Endothelial cell of umbilical vein (primary cell): Measurements from ENCODE around the gene PFN3.

Source experiments
- CTCF ChIP-seq, 2 donors: IDR thresholded peaks; 1 replicate in 1 of 2; 2 replicates in 1 of 2; pipeline ENCODE4 v1.5.1; 2011; ENCODE audit warnings: low read length in 2 of 2, mild to moderate bottlenecking in 2 of 2, moderate library complexity in 2 of 2, control low read depth in 1 of 2, inconsistent platforms in 1 of 2, low read depth in 1 of 2; ENCODE audit not compliant: insufficient read depth in 1 of 2; ENCODE audit errors: extremely low read depth in 1 of 2
- EZH2 ChIP-seq: IDR thresholded peaks from 2 replicates; pipeline ENCODE4 v1.6.1; 2012; ENCODE audit warnings: borderline replicate concordance, low read depth, mild to moderate bottlenecking, moderate library complexity, low read length, inconsistent platforms; ENCODE audit not compliant: severe bottlenecking
- MAX ChIP-seq: IDR thresholded peaks from 2 replicates; pipeline ENCODE4 v1.6.1; 2011; ENCODE audit not compliant: insufficient read depth, insufficient read length
- MYC ChIP-seq: IDR thresholded peaks from one replicate; pipeline ENCODE4 v1.6.1; 2011; ENCODE audit warnings: mild to moderate bottlenecking, low read depth, low read length
- POLR2A ChIP-seq: IDR thresholded peaks from 2 replicates; pipeline ENCODE4 v1.6.1; 2012; ENCODE audit warnings: low read depth, mild to moderate bottlenecking, control low read depth, low read length
- POLR2AphosphoS5 ChIP-seq: IDR thresholded peaks from 2 replicates; pipeline ENCODE4 v1.6.1; 2012; ENCODE audit warnings: low read depth, mild to moderate bottlenecking, control low read depth, low read length, moderate library complexity; ENCODE audit not compliant: insufficient read depth

DNA sequence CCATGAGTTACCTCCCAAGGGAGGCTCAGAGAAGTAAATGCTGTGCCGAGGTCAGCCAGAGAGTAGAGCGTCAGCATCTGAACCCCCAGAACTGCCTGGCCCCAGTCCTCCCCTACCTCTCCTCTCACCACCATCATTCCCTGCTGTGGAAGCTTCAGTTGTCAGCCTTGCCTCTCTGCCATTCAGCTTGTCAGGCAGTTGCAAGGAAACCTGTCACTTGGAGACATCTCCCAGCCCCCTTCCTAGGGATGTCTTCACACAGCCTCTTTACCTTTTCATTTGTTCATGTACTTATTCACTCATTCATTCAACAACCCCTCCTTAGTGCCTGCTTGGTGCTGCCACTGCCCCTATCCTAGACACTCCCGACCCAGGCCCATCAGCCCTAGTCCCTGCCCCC, 40.6 kb downstream of the PFN3 start:
- TF ChIP-seq POLR2A (no peak), CTCF (IDR thresholded peaks at IDR 0.05; ENCODE audit: extremely low read depth in 1 of 2, insufficient read depth in 1 of 2, low read depth in 1 of 2, low read length in 2 of 2) (no peak), POLR2AphosphoS5 (no peak), MAX (no peak), EZH2 (no peak), MYC (no peak)
